NCI-H187 treated with DMSO at 0.1 percent for 48 hours (cell line): Measurements from ENCODE around the gene FUZ.

Experiments used
- DNase-seq: peaks from one replicate; lab custom pipeline; 2025; lab: John Stamatoyannopoulos, UW

FUZ gene

DNA sequence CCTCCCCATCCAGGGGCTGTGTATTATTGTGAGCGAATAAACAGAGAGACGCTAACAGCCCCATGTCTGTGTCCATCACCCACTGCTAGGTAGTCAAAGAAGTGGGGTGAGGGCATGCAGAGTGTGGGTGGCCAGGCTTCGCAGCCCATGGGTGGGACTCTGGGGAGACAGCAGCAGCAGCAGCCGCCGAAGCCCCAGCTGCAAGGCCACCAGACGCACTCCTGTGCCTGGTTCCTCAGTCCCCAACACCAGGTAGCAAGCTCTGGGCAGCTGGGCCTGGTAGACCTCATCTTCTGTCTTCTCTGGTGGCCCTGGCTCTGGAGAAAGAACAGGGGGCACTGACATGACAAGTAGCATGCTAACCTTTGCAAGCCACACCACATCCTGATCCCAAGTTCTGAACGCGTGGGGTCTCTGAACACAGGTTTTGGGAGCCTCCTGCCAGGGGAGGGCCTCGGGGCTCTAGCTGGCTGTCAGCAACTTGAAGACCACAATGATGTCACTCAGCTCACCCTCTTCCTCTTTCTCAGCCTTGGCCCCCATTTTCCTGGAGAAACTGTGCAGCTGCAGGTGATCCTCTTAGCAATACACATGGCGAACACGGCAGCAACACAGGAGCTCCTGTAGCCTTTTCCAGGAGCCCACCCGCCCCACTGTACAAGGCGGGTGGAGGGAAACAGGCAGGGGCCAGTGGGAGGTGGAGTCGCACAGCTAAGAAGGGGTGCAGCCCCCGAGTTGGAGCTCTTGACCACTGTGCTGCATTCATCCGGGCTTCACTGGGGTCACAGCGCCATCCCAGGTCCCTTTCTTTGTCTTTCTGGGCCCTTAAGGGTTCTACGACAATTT is 5.8 kb downstream of the FUZ start:
- DNase-seq: no peak

DNA sequence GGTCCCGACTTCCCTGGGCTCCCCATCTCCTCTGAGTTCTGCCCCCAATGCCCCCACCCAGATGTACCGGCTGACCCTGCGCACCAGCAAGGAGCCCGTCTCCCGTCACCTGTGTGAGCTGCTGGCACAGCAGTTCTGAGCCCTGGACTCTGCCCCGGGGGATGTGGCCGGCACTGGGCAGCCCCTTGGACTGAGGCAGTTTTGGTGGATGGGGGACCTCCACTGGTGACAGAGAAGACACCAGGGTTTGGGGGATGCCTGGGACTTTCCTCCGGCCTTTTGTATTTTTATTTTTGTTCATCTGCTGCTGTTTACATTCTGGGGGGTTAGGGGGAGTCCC is 6.5 kb downstream of the FUZ start:
- DNase-seq: no peak

DNA sequence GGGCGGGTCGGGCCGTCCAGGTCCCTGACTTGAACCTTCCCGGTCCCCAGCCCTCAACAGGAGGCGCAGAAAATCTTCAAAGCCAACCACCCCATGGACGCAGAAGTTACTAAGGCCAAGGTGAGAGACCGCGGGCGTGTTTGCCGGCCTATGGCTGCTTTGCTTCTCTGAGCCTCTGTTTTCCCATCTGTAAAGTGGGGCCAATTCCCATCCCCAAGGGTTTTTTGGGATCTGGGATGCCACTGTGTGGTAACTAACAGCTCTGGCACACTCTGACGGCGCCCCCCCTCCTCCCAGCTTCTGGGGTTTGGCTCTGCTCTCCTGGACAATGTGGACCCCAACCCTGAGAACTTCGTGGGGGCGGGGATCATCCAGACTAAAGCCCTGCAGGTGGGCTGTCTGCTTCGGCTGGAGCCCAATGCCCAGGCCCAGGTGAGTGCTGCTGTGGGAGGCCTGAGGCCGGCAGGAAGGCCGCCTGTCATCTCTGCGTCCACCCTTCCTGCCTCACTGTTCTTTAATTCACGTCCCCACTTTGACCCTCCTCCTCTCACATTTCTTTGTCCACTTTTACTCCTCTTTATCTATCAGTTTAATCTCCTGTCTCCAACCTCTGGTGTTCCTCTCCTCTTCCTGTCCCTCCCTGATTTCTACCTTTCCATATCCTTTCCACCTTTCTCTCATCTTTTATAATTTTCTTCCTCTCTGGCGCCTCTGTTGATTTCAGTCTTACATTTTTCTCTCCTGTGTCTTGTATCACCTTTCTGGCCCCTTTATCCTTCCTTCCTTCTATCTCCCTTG is 7.1 kb downstream of the FUZ start:
- no peak for DNase-seq

DNA sequence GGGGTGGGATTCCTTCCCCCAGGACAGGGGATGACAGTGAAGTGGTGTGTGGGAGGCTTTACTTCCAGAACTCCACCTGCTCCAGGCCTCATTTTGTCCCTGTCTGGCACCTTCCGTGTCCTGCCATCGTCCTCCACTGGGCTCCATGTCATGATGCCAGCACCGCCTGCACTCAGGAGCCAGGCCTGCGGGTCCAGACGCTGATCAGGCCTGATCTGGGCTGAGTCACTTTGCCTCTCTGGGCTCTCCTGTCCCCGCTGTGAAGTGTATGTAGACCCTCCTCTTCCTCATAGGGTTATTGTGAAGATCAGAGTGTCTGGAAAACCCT is 9.6 kb downstream of the FUZ start:
- DNase-seq: no peak

DNA sequence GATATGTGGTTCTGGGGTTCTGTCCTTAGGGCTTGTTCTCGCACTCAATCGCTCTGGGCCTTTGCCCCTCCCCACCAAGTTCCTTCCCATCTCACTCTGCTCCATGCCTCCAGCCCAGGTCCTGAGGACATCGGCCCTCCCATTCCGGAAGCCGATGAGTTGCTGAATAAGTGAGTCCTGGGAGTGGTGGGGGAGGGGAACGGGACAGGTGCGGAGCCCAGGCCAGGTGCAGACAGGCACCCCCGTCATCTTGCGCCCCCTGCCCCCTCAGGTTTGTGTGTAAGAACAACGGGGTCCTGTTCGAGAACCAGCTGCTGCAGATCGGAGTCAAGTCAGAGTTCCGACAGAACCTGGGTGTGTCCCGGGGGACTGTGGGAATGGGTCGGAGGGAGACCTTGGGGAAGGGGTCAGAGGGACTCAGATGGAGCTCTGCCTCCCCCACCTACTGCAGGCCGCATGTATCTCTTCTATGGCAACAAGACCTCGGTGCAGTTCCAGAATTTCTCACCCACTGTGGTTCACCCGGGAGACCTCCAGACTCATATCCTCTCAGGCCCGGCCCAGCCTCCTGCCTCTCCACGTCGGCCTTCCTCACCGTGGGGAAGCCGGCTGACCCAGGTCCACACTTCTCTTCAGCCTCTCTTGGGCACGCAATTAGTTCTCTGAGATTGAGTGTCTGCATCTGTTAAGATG is 10.1 kb downstream of the FUZ start:
- DNase-seq: no peak

DNA sequence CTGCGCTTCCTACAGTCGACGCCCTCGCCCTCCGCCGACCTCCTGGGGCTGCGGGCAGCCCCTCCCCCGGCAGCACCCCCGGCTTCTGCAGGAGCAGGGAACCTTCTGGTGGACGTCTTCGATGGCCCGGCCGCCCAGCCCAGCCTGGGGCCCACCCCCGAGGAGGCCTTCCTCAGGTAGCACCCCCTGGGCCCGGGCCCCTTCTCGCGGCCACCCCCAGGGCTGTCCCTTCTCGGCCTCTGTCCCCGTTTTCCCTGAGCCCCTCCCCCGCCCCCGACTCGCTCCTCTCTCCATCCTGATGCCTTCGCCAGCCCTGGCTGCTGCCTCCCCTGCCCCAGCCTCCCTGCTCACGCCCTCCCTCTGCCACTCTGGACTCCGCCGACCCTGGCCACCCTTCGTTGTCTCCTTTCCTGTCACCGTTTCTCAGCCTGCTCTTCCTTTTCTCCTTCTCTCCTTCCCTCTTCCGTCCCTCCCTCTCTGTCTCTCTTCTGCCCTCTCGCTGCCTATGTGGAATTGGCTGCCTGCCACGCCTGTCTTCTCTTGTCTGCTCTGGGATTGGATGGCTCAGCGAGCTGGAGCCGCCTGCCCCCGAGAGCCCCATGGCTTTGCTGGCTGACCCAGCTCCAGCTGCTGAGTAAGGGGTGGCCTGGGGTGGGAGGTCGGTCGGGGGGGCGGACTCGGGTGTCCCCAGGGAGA is 11.0 kb downstream of the FUZ start:
- no peak for DNase-seq

DNA sequence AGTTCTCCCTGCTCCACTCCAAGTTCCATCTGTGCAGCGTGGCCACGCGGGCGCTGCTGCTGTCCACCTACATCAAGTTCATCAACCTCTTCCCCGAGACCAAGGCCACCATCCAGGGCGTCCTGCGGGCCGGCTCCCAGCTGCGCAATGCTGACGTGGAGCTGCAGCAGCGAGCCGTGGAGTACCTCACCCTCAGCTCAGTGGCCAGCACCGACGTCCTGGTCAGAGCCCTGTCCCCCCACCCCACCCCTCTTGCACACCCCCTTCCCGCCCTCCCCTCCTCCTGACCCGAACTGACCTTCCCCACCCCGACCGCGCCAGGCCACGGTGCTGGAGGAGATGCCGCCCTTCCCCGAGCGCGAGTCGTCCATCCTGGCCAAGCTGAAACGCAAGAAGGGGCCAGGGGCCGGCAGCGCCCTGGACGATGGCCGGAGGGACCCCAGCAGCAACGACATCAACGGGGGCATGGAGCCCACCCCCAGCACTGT is 11.6 kb downstream of the FUZ start:
- DNase-seq: no peak

DNA sequence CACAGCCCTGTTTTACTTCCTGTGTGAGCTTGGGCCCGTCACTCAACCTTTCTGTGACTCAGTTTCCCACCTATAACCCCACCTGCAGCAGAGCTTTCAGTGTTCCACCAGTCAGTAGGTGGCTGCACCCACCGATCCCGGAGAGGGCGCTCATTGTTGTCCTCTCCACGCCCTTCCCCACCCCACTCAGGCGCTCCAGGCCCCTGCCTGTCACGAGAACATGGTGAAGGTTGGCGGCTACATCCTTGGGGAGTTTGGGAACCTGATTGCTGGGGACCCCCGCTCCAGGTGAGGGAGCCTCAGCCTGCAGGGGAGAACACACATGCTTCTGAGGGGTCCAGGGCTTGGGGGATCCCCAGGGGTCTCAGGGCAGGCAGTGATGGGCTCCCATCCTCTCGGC is 12.3 kb downstream of the FUZ start:
- no peak for DNase-seq

DNA sequence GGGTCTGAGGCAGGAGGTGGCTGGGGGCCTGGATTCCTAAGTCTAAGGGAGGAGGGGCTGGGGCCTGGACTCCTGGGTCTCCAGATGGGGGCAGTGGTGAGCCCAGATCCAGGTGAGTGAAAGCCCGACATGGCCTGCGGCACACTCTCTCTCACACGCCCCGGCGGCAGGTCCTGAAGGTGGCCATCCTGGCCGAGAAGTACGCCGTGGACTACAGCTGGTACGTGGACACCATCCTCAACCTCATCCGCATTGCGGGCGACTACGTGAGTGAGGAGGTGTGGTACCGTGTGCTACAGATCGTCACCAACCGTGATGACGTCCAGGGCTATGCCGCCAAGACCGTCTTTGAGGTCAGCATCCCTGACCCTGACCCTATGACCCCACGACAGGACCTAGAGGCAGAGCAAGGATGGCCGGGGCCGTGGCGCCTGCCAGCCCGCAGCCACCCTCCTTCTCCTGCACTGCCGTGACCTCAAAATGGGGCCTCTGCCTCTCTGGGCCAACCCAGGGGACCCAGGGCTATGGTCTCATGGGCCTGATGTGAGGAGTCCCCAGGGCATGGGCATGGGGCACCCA is 13.2 kb downstream of the FUZ start:
- no peak for DNase-seq

DNA sequence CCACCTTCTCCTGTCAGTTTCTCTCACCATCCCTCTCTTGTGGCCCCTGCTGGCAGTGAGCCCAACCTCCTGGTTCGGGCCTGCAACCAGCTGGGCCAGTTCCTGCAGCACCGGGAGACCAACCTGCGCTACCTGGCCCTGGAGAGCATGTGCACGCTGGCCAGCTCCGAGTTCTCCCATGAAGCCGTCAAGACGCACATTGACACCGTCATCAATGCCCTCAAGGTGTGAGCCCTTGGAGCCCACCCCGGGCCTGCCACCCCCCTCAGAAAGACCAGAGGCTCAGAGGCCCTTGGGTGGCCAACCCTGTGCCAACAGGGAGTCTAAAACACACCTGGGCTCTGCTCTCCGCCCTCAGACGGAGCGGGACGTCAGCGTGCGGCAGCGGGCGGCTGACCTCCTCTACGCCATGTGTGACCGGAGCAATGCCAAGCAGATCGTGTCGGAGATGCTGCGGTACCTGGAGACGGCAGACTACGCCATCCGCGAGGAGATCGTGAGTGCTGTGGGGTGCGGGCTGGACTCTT is 13.8 kb downstream of the FUZ start:
- DNase-seq: no peak

DNA sequence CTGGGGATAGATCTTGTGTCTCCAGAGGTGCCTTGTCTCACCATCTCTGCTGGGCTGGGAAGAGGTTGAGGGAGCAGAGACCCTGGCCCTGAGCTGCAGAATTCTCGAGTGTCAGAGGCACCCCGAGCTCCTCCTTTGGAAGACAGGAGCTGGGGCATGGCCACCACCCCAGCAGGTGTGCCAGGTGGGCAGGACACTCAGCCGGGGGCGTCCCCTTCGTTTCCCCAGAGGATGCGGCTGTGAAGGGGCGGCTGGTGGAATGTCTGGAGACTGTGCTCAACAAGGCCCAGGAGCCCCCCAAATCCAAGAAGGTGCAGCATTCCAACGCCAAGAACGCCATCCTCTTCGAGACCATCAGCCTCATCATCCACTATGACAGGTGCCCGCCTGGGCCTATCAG is 14.5 kb downstream of the FUZ start:
- DNase-seq: no peak

DNA sequence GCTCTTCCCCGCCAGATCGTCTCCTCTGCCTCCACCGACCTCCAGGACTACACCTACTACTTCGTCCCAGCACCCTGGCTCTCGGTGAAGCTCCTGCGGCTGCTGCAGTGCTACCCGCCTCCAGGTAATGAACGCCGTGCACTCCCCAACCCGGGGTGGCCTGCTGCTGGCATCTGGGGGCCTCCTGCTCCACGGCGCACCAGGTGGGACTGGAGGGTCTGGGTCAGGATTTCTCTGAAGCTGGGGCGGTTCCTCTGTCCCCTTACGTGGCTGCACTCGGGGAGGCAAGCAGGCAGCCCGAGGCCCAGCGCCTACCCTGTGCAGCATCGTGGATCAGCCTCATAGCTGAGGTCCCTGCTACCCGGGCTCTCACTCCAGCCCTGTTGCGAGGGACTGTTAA is 17.5 kb downstream of the FUZ start:
- no peak for DNase-seq

DNA sequence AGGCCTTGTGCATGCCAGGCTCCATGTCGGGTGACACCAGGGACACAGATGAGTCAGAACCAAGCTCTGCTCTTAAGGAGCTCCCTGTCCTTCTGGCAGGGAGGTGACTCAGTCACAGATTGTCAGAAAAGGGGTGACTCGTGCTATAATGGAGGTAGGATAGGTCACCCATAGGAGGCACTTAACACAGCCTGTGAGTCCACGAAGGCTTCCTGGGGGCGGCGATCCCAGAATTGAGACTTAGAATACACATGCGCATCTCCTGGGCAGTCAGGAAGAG is 19.6 kb downstream of the FUZ start:
- no peak for DNase-seq

DNA sequence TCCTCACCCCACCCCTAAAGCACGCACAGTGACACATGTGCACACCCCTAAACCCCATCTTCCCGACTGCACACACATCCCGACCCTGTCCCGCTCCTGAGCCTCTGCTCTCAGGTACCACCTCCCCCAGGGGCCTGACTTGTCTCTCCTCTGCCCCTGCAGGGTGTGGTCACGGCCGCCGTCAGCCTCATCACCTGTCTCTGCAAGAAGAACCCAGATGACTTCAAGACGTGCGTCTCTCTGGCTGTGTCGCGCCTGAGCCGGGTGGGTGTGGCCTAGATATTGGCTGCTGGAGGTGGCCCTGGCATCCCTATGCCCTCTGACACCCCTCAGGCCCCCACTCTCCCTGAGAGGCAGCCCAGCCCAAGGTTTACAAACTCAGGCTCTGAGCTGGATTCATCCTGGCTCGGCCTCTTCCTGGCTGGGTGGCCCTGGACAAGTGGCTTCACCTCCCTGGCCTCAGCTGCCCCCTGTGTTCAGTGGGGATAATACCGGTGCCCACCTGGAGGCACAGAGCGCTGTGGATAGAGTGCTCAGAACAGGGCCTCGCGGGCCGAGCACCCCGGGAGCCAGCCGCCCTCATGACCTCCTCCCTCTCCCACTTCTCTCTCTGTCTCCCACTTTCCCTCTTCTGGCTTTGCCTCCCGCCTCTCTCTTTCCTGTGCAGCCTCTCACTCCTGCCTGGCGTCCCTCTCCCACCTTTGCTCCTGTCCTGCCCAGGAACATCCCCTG is 20.1 kb downstream of the FUZ start:
- no peak for DNase-seq

DNA sequence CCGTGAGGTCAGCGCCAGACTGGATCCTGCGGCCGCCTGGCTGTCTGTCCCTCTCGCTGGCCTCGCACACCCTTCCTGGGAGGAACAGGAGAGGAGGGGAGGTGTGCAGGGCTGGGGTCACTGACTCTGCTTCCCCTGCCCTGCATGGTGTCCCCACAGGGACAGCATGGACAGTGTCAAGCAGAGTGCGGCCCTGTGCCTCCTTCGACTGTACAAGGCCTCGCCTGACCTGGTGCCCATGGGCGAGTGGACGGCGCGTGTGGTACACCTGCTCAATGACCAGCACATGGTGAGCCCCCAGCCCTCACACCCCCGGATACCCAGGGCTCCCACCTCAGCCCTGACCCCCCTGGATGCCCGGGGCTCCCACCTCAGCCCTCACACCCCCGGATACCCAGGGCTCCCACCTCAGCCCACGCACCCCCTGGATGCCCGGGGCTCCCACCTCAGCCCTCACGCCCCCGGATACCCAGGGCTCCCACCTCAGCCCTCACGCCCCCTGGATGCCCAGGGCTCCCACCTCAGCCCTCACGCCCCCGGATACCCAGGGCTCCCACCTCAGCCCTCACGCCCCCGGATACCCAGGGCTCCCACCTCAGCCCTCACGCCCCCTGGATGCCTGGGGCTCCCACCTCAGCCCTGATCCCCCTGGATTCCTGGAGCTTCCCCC is 21.2 kb downstream of the FUZ start:
- no peak for DNase-seq

DNA sequence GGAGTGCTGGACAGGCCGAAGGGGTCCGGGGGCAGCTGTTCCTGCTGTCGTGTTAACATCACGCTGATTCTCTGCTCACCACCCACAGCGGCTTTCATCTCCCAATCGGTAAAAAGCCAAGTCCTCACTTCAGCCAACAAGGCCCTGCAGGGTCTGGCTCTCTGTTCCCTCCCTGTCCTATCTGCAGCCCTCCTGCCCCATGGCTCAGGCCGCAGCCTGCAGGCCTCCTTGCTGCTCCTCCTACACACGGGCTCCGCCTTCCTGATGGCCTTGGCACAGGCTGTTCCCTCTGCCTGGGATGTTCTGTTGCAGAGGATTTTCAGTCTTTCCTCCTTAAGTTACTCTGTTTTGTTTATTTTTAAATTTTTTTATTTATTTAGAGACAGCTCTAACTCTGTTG is 22.2 kb downstream of the FUZ start:
- DNase-seq: no peak

DNA sequence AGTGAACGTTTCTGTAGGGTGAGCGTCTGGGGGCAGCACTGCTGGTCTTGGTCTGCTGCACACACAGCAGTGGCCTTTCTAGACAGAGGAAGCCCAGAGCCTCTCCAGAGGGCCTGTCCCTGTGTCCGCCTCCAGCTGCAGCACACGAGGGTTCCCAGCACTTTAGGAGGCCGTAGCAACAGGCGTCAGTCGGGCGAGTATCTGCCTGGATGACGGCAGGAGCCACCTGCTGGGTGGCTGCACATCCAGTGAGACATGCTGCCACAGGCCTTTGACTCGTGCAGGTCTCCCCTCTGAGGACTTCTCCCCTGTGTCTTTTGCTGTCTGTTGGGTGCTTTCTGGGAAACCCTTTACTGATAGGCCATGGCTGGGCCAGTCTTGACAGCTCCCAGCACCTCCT is 24.2 kb downstream of the FUZ start:
- DNase-seq: no peak

DNA sequence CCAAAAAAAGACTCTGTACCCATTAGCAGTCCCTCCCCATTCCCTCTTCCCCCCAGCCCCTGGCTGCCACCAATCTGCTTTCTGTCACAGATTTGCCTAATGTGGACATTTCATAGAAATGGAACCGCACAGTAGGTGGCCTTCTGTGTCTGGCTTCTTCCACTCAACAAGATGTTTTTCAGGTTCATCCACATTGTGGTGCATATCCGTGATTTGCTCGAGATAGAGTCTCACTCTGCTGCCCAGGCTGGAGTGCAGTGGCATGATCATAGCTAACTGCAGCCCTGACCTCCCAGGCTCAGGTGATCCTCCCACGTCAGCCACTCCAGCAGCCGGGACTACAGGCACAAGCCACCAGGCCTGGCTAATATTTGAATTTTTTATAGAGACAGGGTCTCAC is 25.3 kb downstream of the FUZ start:
- DNase-seq: no peak

DNA sequence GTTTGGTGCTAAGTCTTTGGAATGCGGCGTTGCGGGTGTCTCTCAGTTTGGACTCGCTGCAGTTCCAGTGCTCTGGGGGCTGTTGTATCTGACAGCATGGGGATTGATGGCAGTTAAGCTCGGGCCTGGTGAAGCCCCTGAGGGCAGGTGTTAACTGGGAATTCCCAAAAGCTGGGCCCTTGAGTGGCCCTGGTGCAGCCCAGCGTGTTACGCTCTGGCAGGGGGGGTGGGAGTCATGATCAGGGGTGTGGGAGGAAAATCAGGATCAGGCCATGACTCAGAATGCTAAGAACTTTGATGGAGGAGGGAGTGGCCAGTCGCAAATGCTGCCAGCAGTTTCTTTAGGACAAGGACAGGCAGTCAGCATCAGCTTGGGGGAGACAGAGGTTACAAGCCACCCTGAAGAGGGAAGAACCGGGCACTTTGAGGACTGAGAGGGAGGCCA is 26.7 kb downstream of the FUZ start:
- DNase-seq: no peak

DNA sequence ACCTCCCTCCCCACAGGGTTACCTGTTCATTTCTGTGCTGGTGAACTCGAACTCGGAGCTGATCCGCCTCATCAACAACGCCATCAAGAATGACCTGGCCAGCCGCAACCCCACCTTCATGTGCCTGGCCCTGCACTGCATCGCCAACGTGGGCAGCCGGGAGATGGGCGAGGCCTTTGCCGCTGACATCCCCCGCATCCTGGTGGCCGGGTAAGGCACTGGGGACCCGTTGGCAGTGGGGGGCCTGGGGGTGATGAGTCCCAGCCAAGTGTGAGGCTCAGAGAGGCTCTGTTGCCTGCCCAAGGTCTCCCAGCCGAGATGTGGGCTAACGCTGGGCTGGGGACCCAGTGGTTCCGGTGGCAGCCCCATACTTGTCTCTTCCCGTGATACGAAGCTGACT is 30.6 kb downstream of the FUZ start:
- DNase-seq: no peak

DNA sequence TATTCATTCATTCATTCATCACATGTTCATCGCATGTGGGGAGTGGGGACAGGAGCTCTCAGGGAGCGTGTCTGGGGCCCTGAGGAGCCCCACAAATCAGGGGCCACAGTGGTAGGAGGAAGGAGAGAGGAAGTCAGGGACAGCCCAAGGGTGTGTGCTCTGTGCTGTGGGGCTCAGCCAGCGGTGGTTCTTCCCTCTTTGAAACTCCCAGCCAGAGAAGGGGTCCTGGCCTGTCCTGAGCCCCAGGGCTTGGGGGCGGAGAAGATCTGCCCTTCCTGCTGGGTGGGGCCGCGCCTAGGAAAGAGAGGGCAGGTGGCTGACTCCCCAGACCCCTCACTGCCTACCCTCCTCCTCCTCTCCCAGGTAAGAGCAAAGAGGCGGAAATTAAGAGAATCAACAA is 31.7 kb downstream of the FUZ start:
- no peak for DNase-seq
